Fibroblast of lung (primary cell): ENCODE results near the gene HAVCR2. TPM values are rescaled to one million over a fixed set of nuclear protein-coding genes. Genes with fewer than 3 reads are reported as not detected.

Source experiments
- DNase-seq, 2 donors: peaks; one replicate each; pipeline versions ENCODE4 v3.0.0 to v3.0.0-alpha.2; 2010; ENCODE audit warnings: low read depth in 2 of 2
- H2AFZ ChIP-seq: 2 replicates; pipeline ENCODE4 v1.5.1; 2012; ENCODE audit warnings: low read length, control low read depth, inconsistent platforms
- H3K27ac ChIP-seq: 2 replicates; pipeline ENCODE4 v1.5.1; 2011; ENCODE audit warnings: low read length, control low read depth; ENCODE audit not compliant: insufficient read depth
- H3K27me3 ChIP-seq: 2 replicates; pipeline ENCODE4 v1.5.1; 2011; ENCODE audit warnings: mild to moderate bottlenecking, low read length; ENCODE audit not compliant: control insufficient read depth, insufficient read depth
- H3K36me3 ChIP-seq: 2 replicates; pipeline ENCODE4 v1.5.1; 2011; ENCODE audit warnings: low read length; ENCODE audit not compliant: control insufficient read depth, insufficient read depth
- H3K4me1 ChIP-seq: 2 replicates; pipeline ENCODE4 v1.5.1; 2011; ENCODE audit warnings: low read length; ENCODE audit not compliant: control insufficient read depth, insufficient read depth; ENCODE audit errors: extremely low read depth
- H3K4me2 ChIP-seq: 2 replicates; pipeline ENCODE4 v1.5.1; 2011; ENCODE audit warnings: low read length, control low read depth; ENCODE audit not compliant: insufficient read depth; ENCODE audit errors: extremely low read depth
- H3K4me3 ChIP-seq, 4 experiments: fragments of 200-600 bp in 1 of 4; sonication (generic) in 1 of 4; replicated peaks in 1 of 4; 2 replicates each; pipeline ENCODE4 v1.5.1; 2011 to 2016; ENCODE audit warnings: low read length in 4 of 4, low read depth in 3 of 4, mild to moderate bottlenecking in 3 of 4, control low read depth in 2 of 4, inconsistent platforms in 1 of 4, mixed read lengths in 1 of 4; ENCODE audit not compliant: insufficient read depth in 1 of 4; ENCODE audit errors: control extremely low read depth in 1 of 4
- H3K79me2 ChIP-seq: 2 replicates; pipeline ENCODE4 v1.5.1; 2012; ENCODE audit warnings: mild to moderate bottlenecking, low read length, inconsistent platforms; ENCODE audit not compliant: control insufficient read depth, insufficient read depth
- H3K9ac ChIP-seq: 2 replicates; pipeline ENCODE4 v1.5.1; 2011; ENCODE audit warnings: mild to moderate bottlenecking, low read length, control low read depth; ENCODE audit not compliant: insufficient read depth
- H3K9me3 ChIP-seq: 2 replicates; pipeline ENCODE4 v1.5.1; 2012; ENCODE audit warnings: low read depth, low read length; ENCODE audit not compliant: control insufficient read depth, insufficient read depth
- H4K20me1 ChIP-seq: 2 replicates; pipeline ENCODE4 v1.5.1; 2011; ENCODE audit warnings: low read length; ENCODE audit not compliant: control insufficient read depth, insufficient read depth; ENCODE audit errors: extremely low read depth
- EZH2 ChIP-seq: IDR thresholded peaks from 2 replicates; pipeline ENCODE4 v1.5.1; 2012; ENCODE audit warnings: low read length, control low read depth, mild to moderate bottlenecking; ENCODE audit errors: missing control alignments
- polyA plus RNA-seq, 2 donors: library from polyadenylated mRNA; depleted of rRNA in 1 of 2; stranded (reverse) in 1 of 2; unstranded in 1 of 2; fragments of >200 nt; gene quantifications; 2 replicates each; pipeline ENCODE4 v1.2.1, GENCODE V29; 2011 to 2012; ENCODE audit warnings: missing spikeins in 1 of 2
- total RNA-seq: library from RNA; depleted of rRNA; stranded (reverse); fragments of >200 nt; gene quantifications from 2 replicates; pipeline ENCODE4 v1.2.1, GENCODE V29; 2014
- TF ChIP-seq, protein P1 (sequence below), 2 donors: IDR thresholded peaks in 1 of 2; conservative IDR thresholded peaks in 1 of 2; 1 replicate in 1 of 2; 2 replicates in 1 of 2; pipeline ENCODE4 v1.5.1; 2011 to 2012; ENCODE audit warnings: low read length in 2 of 2, control low read depth in 1 of 2, inconsistent platforms in 1 of 2, low read depth in 1 of 2, mild to moderate bottlenecking in 1 of 2

The HAVCR2 gene
- total and polyA plus RNA-seq, 2 donors (not counting 1 experiment from before 2014, with no cell fraction given): 0.56 to 2.5 TPM

DNA sequence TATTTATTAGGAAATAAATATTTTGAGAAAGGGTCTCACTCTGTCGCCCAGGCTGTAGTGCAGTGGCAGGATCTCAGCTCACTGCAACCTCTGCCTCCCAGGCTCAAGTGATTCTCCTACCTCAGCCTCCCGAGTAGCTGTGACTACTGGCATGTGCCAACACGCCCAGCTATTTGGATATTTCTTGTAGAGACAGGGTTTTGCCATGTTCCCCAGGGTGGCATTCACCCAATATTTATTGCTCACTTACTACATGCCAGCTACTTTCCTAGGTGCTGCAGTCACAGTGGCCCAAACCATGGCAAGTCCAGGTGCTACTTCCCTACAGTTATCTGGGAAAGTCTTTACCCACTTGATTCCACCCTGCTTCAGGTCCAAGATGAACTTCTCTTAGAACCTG, 42.2 kb upstream of the HAVCR2 start:
- no peaks in the 10 kb centered on the region for H3K9me3 ChIP-seq
- no peak overlapping the region for H3K9ac ChIP-seq
- no peaks in the 10 kb centered on the region for H3K79me2 ChIP-seq
- no peaks in the 10 kb centered on the region for H3K27me3 ChIP-seq
- H4K20me1 ChIP-seq: no peaks in the 10 kb centered on the region
- no peak for TF ChIP-seq EZH2
- TF ChIP-seq, protein P1, sequence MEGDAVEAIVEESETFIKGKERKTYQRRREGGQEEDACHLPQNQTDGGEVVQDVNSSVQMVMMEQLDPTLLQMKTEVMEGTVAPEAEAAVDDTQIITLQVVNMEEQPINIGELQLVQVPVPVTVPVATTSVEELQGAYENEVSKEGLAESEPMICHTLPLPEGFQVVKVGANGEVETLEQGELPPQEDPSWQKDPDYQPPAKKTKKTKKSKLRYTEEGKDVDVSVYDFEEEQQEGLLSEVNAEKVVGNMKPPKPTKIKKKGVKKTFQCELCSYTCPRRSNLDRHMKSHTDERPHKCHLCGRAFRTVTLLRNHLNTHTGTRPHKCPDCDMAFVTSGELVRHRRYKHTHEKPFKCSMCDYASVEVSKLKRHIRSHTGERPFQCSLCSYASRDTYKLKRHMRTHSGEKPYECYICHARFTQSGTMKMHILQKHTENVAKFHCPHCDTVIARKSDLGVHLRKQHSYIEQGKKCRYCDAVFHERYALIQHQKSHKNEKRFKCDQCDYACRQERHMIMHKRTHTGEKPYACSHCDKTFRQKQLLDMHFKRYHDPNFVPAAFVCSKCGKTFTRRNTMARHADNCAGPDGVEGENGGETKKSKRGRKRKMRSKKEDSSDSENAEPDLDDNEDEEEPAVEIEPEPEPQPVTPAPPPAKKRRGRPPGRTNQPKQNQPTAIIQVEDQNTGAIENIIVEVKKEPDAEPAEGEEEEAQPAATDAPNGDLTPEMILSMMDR (conservative IDR thresholded peaks at IDR 0.05 in 1 of 2, IDR thresholded peaks at IDR 0.05 in 1 of 2; ENCODE audit: low read depth in 1 of 2, low read length in 2 of 2): no peak
- H3K4me3 ChIP-seq: no peak overlapping the region
- no peak overlapping the region for H2AFZ ChIP-seq
- DNase-seq: no peak
- H3K4me1 ChIP-seq: no peaks in the 10 kb centered on the region
- no peaks in the 10 kb centered on the region for H3K36me3 ChIP-seq
- no peak overlapping the region for H3K4me2 ChIP-seq
- no peak overlapping the region for H3K27ac ChIP-seq

GRCh38 chr5:157148734-157149615, 40.1 kb upstream of the HAVCR2 start:
- Histone ChIP-seq H3K27me3 (no peaks in the 10 kb centered on the region), H3K36me3 (no peaks in the 10 kb centered on the region), H3K9me3 (no peaks in the 10 kb centered on the region), H3K4me3 (no peak overlapping the region), H4K20me1 (no peaks in the 10 kb centered on the region), H3K9ac (no peak overlapping the region), H3K4me2 (no peak overlapping the region), H3K4me1 (no peaks in the 10 kb centered on the region), H3K79me2 (no peaks in the 10 kb centered on the region), H3K27ac (no peak overlapping the region), H2AFZ (no peak overlapping the region)
- peak; percentile 48 to 65 for DNase-seq
- TF ChIP-seq, protein P1 (conservative IDR thresholded peaks at IDR 0.05 in 1 of 2, IDR thresholded peaks at IDR 0.05 in 1 of 2; ENCODE audit: low read depth in 1 of 2, low read length in 2 of 2): peak; percentile 92 to 94
- no peak for TF ChIP-seq EZH2

DNA sequence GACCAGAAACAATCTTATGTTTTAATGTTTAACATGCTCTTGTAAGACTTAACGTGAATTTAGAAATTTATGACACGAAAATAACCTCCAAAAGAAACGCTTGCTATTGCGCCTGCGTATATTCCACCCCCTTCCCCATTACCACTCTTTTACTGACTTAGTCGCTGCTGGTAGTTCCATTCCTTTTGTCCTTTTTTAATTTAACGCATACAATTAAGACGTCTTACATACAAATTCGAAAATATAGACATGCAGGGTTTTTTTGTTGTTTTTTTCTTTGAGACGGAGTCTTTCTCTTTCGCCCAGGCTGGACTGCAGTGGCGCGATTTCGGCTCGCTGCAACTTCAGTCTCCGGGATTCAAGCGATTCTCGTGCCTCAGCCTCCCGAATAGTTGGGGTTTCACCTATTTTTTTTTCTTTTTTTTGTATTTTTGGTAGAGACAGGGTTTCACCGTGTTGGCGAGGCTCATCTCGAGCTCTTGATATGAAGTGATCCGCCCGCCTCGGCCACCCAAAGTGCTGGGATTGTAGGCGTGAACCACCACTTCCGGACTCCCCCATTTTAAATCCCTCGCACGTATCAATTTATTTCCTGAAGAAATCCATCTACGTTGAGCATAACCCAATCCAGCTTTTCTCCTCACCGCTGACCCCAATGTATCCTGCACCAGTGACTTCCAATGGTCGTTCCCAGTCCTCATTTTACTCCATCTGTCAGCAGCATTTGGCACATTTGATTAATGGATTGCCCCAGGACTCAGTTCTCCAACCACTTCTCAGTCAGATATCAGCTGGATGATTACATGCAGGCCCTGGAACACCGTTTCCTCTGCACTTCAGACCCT, 34.5 kb upstream of the HAVCR2 start:
- peak overlapping the region; percentile 52 to 96 (median 67) for H3K4me3 ChIP-seq
- H3K4me2 ChIP-seq: peak overlapping the region; percentile 71
- H3K27ac ChIP-seq: peak overlapping the region; percentile 88
- H3K36me3 ChIP-seq: no peaks in the 10 kb centered on the region
- peak in 1 of 2 donors; percentile 21 for DNase-seq
- H3K9ac ChIP-seq: peak overlapping the region; percentile 41
- no peaks in the 10 kb centered on the region for H4K20me1 ChIP-seq
- H3K79me2 ChIP-seq: peaks cover 27% of the 10 kb centered on the region
- peak overlapping the region; percentile 86 for H2AFZ ChIP-seq
- no peaks in the 10 kb centered on the region for H3K27me3 ChIP-seq
- H3K4me1 ChIP-seq: no peaks in the 10 kb centered on the region
- no peaks in the 10 kb centered on the region for H3K9me3 ChIP-seq
- TF ChIP-seq, protein P1 (conservative IDR thresholded peaks at IDR 0.05 in 1 of 2, IDR thresholded peaks at IDR 0.05 in 1 of 2; ENCODE audit: low read depth in 1 of 2, low read length in 2 of 2): no peak
- TF ChIP-seq EZH2: no peak
